Stimulated activated CD8-positive, alpha-beta memory T cell treated with anti-CD3 and anti-CD28 coated beads, Interleukin-12 subunit alpha, Interleukin-12 subunit beta, amount 100 ng/mL, for 24 hours (primary cell): Measurements from ENCODE around the gene MYL7.
"Not testable (repeated sequence)": the region's sequence is repeated elsewhere in the genome, so short reads cannot be mapped to it uniquely, and the experiment has no call there.

Experiments
- DNase-seq: peaks from one replicate; pipeline ENCODE4 v3.0.0-alpha.2; 2020; ENCODE audit errors: extremely low read depth

Gene MYL7

DNA sequence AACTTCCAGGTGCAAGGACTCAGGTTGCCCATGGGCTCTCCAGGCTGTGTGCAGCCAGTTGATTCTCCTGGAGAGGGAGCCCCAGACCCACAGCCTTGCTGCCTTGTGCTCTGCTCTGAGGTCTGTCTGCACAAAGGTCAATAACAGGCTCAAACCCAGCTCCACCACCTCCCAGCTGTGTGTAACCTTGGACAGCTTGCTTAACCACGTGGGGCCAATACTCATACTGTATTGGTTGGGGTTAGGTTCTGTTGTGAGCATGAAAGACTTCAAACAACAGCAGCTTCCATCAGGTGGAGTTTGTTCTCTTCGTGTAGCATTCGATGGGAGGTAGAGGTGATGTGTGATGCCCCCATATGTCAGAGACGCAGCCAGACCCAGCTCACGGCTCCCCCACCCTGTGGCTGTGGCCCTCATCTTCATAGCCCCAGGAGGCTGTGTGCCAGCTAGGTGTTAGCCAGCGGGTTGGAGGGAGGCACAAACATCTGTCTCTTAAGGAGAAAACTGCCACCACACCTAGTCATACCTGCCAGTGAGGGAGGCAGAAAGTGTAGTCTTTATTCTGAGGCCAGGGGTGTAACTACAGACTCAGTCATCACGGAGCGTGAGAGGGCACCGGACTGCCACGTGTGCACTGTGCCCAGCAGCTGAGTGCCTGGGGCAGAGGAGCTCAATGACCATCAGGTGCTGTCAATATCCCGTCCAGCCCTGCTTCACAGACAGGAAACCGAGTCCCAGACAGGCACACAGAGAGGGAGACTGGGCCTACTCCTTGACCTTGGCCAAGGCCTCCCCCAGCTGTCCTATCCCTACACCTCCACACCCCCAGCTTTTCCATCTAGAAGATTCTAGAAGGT, 9.7 kb downstream of the MYL7 start:
- no peak for DNase-seq

DNA sequence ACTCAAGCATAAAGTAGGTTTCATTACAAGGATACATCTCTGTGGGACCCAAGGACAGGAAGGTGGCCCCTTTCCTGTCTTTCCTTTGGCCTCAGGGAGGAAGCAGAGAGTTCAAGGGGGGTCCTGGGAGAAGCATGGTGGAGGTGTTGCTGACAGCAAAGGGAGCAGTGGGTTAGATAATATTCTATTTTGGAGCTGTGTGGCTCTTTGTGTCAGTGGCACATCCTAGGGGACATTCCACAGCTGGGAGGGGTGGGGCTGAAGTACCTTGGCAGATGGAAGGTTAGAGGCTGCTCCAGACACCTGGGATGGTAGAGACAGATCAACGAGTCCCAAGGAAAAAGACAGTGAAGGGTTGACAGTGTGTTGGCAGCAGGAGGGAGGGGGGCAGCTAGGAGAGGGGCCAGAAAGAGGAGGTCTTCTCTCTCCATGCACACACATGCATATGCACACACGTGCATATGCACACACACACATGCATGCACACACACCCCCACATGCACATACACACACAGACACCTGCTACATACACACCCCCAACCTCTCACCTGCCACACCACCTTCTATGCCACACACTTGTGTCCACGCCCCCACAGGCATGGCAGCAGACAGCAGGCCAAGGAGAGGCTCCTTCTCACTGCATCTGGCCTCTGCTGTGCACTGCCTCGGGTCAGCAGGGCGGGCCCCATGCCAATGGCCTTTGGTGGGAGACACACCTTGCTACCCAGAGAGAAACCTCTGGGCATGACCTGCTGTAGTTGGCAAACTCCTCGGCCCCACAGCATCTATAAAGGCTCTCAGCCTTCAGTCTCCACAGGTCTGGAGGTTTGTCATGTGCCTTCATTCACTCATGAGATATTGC, 12.2 kb downstream of the MYL7 start:
- DNase-seq, result no peak

DNA sequence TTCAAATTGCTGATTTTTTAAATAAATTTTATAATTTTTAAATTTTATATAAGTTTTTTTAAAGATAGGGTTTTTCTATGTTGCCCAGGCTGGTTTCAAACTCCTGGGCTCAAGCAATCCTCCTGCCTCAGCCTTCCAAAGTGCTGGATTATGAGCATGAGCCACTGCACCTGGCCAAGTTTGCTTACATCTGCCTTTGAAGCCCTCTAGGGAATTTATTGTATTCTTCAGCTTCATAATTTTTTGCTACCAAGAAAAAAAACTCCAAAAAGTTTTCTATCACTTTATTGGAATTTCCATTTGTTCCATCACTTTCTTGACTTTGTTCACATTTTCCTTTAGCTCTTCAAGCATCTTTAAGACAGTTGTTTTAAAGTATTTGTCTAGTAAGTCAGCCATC, 14.0 kb downstream of the MYL7 start:
- DNase-seq, result no peak

DNA sequence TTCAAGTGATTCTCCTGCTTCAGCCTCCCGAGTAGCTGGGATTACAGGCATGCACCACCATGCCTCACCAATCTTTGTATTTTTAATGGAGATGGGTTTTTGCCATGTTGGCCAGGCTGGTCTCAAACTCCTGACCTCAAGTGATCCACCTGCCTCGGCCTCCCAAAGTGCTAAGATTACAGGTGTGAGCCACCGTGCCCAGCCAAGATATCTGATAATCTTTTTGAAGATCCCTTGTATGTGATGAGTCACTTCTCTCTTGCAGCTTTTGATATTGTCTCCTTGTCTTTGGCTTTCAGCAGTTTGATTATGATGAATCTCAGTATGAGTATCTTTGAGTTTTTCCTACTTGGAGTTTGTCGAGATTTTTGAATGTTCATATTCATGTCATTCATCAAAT, 14.6 kb downstream of the MYL7 start:
- not testable (repeated sequence) for DNase-seq

DNA sequence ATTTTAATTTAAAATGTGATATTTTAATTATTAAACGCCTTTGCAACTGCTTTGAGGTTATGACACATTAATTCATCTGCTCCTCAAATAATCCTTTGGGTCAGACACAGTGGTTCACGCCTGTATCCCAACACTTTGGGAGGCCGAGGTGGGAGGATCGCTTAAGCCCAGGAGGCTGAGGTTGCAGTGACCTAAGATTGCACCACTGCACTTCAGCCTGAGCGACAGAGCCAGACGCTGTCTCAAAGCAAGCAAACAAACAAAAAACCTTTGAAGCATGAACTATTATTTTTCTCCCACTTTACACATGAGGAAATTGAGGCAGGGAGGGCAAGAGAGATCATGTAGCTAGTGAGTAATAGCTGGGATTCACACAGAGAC, 16.3 kb downstream of the MYL7 start:
- DNase-seq, result no peak

DNA sequence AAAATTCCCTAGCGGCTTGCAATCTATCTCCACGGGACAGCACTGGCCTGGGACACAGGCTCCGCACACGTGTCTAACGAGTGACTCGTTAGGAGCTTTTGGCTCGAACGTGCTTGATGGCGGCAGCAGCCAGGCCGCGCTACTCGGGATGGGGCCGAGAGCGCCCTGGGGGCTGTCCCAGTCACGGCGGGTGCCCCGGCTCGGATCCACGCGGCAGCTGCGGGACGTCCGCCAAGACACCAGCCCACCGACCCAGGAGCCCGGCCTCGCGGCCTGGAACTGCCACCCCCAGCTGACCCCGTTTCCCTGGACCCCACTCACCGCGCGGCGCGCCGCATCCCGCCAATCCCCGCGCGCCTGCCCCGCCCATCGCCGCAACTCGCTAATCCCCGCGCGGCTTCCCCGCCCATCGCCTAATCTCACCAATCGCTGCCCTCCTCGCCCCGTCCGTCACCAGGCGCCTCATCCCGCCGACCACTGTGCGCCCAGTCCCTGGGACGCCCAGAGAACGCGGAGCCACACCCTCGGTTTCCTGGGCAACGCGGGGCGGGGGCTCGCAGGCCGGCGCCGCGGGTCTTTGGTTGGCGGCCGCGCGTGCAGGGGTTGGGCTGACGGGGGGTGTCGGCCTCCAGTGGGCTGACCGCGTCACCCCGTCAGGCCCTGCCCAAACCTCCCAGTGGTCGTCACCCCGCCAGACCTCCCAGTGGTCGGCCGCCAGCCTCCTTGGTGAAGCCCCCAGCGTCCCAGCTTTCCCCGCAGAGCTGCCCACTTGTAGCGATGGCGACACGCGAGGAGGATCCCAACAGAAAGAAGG, 17.7 kb downstream of the MYL7 start, which contains the start of gene POLD2:
Gene POLD2 (minus strand): TSS at position 359 of the 814 bp plus-strand sequence. CDS start 1,495 bp downstream, outside the sequence.
- peak; percentile 98 for DNase-seq

DNA sequence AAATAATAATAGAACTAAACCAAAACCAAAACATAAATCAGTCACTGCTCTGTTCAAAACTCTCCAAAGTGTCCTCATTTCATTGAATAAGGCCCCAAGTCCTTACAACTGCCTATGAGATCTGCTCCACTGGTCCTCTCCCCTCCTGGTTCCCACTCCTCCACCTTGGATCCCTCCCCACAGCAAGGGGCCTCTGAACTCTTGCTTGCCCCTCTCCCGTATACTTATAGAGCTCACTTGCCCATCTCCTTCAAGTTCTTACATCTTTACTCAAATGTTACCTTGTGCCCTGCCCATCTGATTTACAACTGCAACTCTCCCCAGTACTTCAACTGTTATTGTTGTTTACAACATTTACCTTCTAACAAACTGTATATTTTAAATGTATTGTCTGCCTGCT, 18.6 kb downstream of the MYL7 start:
- DNase-seq, result no peak

DNA sequence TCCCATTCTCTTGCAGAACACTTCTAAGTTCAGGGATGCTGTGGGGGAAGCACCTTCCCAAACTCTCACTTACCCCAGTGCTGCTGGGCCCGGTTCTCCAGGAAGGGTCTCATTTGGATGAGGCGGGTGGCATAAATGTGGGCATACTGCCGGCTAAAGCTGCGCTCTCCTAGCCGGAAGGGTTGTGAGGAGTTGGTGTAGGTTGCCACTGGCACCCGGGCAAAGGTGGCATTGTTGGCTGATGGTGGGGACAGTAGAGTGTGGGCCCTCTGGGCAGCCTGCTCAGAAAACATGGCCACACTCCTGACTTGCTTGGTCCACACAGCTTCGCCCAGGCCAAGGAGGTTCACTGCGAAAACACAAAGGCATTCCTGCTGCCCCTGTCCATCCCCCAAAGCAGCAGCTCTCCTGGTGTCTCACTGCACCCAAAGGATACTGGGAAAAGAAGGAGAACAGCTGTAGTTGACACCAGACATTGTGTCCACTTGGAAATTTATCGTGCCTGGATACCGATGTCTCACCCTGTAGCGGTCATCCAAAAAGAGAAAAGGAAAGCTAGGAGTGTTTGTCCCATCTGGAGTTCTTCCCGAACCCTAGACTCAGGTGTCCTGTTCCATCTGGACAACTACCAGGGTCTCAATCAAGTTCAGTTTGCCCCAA, 19.2 kb downstream of the MYL7 start:
- no peak for DNase-seq

DNA sequence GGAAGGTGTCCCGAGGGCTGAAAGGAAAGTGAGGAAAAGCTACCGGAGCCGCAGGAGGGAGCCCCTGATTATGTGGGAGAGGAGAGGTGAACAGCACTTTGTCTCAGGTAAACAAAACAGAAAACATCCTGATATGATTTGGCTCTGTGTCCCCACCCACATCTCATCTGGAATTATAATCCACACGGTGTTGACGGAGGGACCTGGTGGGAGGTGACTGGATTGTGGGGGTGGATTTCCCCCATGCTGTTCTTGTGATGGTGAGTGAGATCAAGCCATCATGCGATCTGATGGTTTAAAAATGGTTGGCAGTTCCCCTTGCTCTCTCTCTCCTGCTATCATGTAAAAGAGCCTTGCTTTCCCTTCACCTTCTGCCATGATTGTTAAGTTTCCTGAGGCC, 20.7 kb downstream of the MYL7 start:
- no peak for DNase-seq

DNA sequence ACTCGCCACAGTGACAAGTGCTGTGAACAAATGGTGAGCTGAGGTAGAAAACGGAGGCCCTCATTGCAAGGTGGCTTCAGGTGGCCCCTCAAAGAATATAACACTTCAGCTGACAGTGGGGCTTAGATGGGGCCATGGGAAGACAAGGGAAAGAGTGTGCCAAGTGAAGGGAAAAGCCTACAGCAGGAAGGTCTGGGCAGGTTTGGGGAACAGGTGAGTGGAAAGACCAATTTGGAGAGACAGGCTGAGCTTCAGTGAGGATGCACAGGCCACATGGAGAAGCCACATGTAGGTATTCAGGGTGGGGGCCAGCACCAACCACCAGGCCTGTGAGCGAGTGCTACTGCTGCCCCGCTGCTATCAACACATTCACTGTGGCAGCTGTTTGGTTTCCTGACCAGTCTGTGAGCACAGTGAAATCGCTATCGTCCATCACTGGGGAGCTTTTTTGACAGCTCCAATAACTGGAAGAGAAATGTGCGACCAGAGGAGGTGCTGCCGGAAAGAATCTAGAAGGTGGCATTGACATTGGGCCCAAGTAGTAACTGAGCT, 21.2 kb downstream of the MYL7 start:
- no peak for DNase-seq

DNA sequence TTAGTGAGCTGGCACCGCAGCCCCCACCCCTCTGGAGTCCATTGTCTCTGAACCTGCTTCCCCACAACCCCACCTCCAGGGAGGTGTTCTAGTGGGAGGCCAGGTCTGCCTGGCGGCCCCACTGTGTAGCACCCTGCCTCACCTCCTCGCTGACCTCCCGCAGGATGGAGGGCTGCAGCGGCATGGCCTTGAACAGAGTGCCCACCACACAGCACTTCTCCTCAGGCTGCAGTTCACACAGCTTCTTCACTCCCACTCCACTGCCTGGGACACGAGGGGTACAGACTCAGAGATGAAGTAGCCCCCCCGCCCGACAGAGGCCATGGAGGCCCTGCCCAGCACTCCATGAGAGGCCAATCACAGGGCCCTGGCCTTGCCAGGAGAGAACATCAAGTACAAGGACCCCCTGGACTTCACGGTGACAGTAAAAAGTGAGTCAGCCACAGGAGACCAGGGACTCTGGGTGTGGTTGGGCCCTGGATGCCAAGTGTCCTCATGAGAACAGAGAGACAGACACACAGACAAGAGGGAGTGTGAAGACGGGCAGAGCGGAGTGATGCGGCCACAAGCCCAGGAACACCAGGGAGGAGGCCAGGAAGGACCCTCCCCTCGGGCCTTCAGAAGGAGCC, 23.2 kb downstream of the MYL7 start:
- DNase-seq, result no peak

DNA sequence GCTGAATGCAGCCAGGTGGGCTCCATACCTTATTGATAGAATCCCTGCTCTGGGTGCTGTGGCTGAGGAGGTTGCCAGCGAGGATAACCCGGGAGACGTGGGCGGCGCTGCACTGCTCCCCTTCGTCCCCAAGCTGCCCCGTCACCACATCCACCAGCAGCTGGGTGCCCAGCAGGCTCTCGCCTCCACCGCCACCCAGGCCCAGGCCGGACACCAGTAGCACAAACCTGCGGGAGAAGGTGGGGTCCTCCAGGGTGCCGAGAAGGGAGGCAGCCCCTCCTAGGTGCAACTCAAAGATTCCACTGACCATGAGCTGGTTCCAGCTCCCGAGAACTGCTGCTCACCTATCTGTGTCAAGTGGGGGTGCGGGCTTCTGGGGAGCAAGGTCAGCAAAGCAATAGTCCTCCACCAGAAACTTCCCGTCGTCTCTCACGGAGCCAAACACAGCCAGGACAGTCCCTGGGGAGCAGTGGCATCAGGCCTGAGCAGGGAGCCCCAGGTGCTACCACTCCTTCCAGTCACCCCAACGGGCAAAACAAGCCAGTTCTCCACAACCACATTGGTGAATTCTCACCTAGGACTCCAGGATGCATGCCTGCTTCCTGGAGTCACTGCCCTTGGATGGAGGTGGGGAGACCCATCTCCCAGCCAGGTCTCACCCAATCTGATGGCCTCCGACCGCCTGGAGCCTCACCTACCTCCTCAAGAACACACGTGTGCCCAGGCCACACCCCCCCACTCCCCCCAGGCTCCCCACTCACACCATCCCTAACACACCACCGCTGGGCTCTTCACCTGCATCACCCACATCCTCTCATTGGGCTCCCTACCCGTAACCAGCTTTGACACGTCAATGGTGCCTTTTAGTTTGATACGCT, 24.1 kb downstream of the MYL7 start:
- no peak for DNase-seq

DNA sequence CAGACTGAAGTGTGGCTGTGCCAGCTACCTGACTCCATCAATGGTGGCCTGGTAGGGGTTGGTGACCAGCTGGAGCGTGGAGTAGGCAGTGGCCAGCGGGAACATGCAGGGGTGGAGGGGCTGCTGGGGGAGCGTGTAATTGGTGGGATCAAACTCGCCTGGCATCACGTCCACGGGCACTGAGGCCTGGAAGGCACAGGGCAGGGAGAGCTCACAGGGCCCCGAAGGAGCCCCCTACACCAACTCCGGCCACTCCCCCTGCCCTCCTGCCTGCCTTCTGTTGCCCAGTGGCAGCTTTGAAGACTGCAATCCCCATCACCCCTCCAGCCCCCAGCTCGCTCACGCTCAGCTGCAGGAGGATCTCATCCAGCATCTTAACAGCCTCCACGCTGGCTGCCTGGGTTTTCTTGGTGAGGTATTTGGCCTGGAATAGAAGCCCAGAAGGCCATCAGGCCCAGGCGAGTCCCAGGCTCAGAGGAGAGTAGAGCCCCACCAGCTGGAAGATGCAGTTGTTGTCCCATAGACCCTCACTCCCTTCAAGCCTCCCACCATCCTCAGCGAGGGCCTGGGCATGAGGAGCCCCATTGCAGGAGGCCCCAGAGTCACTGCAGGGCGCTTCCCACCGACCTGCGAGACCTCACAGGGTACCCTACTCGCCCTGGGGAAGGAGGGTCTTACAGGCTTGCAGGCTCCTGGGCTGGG, 24.9 kb downstream of the MYL7 start:
- no peak for DNase-seq

DNA sequence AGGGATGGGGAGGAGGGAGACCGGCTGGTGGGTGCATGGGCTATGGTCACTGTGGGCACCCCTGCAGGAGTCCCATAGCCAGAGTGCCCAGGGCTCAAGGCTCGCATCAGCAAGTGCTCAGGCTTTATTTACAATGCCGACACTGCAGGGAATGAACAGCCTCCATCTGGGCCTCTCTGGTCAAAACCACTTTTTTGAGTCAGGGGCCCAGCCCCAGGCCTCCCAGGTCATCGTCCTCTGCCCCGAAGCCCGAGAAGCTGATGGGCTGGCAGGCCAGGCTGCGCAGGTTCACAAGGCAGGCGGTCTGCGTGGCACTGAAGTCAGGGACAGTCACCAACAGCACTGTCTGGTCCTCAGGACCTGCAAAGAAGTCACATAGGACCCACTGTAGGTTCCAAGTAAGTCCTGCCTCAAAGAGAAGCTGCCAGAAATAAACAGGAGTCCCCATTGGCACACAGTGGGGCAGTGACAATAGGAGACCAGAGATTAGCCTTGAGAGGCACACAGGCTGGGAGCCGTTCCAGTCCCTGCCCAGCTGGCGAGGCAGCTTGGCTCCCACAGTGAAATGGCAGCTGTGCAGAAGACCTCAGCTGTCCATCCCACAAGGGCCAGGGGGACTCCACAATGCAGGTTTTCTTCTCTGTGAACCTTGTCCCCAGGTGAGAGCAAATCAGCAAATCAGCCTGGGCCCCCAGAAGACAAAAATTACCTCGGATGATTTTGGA, 26.4 kb downstream of the MYL7 start:
- no peak for DNase-seq

DNA sequence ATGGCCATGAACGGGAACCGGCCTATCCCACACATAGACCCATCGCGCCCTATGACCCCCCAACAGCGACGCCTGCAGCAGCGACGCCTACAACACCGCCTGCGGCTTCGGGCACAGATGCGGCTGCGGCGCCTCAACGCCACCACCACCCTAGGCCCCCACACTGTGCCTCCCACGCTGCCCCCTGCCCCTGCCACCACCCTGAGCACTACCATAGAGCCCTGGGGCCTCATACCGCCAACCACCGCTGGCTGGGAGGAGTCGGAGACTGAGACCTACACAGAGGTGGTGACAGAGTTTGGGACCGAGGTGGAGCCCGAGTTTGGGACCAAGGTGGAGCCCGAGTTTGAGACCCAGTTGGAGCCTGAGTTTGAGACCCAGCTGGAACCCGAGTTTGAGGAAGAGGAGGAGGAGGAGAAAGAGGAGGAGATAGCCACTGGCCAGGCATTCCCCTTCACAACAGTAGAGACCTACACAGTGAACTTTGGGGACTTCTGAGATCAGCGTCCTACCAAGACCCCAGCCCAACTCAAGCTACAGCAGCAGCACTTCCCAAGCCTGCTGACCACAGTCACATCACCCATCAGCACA, 27.3 kb downstream of the MYL7 start:
- DNase-seq, result no peak

DNA sequence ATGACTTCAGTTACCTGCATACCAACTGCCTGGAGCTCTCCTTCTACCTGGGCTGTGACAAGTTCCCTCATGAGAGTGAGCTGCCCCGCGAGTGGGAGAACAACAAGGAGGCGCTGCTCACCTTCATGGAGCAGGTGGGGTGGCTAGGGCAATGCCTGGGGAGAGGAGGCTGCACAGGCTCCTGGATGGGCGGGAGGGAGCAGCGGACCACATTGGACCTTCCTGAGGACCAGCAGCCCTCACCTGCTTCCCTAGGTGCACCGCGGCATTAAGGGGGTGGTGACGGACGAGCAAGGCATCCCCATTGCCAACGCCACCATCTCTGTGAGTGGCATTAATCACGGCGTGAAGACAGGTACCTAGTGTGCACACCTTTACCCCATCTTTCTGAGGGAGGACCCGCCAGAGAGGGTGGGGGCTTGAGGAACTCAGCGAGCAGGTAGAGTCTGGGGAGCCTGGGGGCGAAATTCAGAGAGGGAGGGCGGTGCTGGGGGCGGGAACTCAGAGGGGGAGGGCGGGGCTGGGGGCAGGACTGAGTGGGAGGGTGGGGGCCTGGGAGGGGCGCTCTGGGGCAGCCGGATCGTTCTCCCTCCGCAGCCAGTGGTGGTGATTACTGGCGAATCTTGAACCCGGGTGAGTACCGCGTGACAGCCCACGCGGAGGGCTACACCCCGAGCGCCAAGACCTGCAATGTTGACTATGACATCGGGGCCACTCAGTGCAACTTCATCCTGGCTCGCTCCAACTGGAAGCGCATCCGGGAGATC, 28.0 kb downstream of the MYL7 start:
- no peak for DNase-seq
